NOMO-1 treated with DMSO at 0.1 percent for 48 hours (cell line): ENCODE data around the gene BBIP1.

ENCODE experiments used
- DNase-seq: peaks from one replicate; lab custom pipeline; 2025; ENCODE audit not compliant: unreplicated experiment; lab: John Stamatoyannopoulos, UW

The BBIP1 gene

DNA sequence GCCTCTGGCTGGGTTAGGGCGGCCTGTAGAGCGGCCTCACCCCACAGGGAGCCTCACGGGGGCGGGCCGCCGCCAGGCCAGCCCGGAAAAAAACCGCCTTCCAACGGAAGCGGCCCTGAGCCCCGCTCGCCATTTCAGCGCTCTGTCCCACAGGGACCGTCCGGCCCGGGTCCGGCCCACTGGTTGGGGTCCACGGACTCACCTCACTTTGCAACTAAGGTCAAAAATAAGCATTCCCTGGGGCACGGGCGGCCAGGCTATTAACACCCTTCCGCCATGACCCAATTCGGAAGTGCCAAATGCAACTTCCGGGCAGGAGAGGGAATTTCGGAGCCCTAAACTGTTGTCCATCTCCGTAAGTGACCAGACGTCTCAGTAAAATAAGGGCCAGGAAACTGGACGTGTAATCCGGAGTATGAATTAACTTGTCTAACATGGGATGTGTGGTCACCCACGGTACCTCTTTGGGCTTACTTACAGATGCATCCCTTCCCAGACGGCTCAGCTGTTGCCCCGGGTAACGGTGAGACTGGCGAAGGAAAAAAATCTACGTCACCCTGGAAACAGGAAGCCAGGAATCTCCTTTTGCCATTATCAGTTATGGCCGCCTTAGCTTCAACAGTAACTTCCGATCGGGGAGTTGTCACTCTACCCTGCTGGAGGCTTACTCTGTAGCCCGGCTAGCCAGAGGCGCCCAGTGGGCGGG lies at the start of gene BBIP1:
TSS of gene BBIP1 (minus strand) at position 538 of the 706 bp plus-strand sequence. CDS start 1,023 bp downstream, outside the sequence.
- DNase-seq = peak; percentile 100

DNA sequence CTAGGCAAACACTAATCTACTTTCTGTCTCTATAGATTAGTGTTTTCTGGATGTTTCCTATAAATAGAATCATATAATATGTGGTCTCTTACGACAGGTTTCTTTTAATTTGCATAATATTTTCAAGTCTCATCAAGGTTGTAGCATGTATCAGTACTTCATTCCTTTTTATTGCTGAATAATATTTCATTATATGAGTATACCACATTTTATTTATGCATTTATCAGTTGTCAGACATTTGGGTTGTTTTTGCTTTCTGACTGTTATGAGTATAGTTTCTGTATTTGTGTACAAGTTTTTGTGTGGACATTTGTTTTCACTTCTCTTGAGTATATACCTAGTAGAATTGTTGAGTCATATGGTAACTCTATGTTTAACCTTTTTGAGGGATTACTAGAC lies 48.7 kb upstream of the BBIP1 start:
- DNase-seq = no peak

- no peak for DNase-seq
These were observed 48.1 kb upstream of the BBIP1 start for GRCh38 chr10:110967009-110967630.

- no peak for DNase-seq
These were observed 47.2 kb upstream of the BBIP1 start for GRCh38 chr10:110966146-110966545.

GRCh38 chr10:110965216-110965615 lies 46.2 kb upstream of the BBIP1 start:
- DNase-seq = no peak

DNA sequence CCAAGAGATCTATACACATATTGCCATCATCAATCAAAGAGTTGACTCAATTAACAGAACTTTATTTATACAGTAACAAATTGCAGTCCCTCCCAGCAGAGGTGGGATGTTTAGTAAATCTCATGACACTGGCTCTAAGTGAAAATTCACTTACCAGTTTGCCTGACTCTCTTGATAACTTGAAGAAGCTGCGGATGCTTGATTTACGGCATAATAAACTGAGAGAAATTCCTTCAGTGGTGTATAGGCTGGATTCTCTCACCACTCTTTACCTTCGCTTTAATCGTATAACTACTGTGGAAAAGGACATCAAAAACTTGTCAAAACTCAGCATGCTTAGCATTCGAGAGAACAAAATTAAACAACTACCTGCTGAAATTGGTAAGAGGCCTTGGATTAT lies 45.7 kb upstream of the BBIP1 start:
- no peak for DNase-seq

DNA sequence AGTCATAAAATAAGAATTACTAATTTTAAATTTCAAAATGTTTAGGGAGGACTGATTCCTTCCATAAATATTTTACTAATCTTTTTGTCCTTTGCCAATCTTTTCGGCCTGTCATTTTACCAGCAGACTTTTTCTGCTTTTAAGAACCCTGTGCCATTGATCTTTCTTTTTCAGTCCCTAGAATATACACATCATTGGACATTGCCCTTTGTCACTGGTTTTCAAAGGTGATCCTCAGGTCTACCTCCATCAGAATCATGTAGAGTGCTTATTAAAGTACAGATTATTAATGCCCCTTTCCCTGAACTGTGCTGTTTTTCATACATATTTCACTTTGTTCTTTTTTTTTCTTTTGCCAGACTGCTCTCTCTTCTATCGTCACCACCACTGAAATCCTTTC lies 44.2 kb upstream of the BBIP1 start:
- DNase-seq = no peak

- no peak for DNase-seq
These were observed 43.5 kb upstream of the BBIP1 start for GRCh38 chr10:110962443-110962842.

GRCh38 chr10:110960333-110960712 lies 41.3 kb upstream of the BBIP1 start:
- no peak for DNase-seq

DNA sequence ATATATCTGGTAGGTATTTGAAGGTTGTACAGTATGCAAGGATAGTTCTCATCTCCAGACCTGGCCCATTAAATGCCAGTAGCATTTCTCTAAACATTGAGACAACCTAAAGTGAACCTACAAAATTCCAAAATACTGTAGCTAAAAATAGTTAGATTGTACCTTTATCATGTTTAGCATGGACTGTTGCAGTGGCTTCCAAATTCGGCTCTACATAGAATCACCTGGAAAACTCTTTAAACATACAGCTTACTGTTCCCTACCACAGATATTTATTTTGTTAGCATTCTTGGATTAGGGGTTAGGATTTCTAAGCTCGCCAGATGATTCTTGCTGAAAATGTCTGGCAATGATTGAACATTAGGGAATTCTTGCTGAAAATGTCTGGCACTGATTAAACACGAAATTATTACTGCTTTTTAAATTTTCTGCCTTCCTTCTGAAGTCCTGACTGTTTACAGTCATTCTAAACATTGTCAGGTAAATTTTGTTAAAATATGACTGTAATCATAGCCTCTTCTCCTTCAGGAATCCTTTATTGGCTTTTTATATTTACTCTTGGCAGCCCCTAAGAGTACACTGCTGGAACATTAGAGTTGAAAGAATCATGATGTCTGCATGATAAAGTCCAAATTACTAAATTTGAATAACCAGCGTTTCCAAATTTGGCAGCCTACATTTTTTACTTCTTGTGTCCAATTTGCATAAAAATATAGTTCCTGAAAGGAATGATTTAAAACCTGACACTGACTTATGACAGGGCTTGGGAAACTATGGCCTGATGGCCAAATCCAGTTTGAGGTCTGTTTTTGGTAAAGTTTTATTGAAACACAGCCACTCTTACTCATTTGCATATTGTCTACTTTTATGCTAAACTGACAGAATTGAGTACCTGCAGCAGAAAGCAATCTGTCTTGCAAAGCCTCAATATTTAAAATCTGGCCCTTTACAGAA lies 40.7 kb upstream of the BBIP1 start:
- DNase-seq = no peak

DNA sequence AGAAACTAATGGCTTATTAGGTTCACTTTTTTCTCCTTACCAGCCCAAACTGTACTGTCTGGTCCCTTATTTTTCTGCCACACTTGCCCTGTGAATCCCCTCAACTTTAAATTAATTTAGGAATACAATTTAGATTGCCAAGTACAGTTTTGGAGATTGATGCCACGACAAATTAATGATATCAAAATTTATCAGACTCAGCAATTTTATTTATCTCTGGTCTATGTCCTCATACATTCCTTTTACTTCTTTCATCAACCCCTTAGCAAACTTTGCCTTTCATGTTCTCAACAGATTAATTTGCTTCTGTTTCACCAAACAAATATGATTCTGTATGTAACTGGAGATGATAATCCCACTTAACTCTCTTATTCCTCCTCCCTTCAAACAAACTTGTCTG lies 38.6 kb upstream of the BBIP1 start:
- DNase-seq = no peak

DNA sequence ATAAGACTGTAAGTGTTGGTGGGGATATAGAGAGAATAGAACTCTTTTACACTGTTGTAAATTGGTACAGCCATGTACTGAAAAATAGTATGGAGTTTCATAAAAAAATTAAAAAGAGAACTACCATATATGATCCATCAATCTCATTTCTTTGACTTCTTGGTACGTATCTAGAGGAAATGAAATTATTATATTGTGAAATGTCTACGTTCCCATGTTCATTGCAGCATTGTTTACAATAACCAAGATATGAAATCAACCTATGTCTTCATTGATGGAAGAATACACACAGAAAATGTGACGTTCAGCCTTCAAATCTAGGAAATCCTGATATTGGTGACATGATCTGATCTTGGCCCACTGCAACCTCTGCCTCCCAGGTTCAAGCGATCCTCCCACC lies 32.4 kb upstream of the BBIP1 start:
- no peak for DNase-seq

GRCh38 chr10:110947061-110947595 lies 28.1 kb upstream of the BBIP1 start:
- DNase-seq = no peak

- no peak for DNase-seq
These were observed 27.5 kb upstream of the BBIP1 start for GRCh38 chr10:110946496-110946895.

- DNase-seq = no peak
These were observed 25.9 kb upstream of the BBIP1 start for GRCh38 chr10:110944792-110945396.

DNA sequence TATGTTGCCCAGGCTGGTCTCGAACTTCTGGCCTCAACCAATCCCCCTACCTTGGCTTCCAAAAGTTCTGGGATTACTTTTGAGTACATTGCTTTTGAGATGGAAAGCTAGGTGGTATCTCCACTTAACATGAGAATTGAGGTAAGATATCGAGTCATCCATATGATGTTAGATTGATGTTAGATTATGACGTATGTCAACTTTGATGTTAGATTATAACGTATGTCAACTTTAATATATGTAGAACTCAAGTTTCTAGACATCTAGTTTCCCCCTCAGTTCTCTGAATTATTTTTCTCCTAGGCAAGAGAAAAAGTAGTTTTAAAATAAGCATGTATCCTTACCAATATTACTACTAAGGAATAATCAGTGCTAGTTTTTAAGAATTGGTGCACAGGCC lies 20.4 kb upstream of the BBIP1 start:
- no peak for DNase-seq

DNA sequence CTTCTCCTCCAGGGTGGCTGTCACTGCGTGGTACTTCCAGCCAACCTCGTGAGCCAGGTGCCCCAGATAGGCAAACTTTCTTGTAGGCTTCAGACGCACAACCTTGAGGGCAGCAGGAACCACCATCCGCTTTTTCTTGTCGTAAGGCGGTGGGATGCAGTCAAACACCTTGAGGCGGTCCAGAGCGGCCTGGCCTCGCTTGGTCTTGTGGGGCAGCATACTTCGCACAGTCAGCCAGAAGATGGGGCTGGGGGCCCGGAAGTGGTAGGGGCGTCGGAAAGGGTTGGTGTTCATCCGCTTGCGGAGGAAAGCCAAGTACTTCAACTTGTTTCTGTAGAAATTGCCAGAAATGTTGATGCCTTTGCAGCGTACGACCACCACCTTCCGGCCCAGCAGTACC lies 17.8 kb upstream of the BBIP1 start:
- DNase-seq = no peak

- DNase-seq = no peak
These were observed 13.7 kb upstream of the BBIP1 start for GRCh38 chr10:110932505-110933180.

GRCh38 chr10:110931769-110932381 lies 12.9 kb upstream of the BBIP1 start:
- DNase-seq = no peak

DNA sequence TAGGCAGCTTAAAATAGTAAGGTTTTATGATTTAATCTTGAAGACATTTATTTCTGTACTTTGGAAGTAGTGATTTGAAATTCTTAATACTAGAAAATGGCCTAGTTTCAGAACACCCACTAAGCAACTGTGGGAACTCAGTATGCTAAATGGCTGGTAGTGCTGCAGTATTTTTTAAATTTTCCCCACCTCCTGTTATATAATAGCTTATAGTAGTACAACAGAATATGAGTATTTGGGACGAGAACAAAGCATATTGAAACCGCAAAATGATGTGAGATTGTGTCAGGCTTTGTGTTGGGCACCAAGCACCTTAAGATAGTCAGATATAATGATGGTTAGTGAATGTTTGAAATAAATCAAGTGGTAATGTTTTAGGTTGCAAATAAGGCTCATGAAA lies 8.5 kb upstream of the BBIP1 start:
- DNase-seq = no peak
